ENCODE measurements around the gene ZNF236.
"Not testable (repeated sequence)": the region's sequence is repeated elsewhere in the genome, so short reads cannot be mapped to it uniquely, and the experiment has no call there.

The ZNF236 gene

DNA sequence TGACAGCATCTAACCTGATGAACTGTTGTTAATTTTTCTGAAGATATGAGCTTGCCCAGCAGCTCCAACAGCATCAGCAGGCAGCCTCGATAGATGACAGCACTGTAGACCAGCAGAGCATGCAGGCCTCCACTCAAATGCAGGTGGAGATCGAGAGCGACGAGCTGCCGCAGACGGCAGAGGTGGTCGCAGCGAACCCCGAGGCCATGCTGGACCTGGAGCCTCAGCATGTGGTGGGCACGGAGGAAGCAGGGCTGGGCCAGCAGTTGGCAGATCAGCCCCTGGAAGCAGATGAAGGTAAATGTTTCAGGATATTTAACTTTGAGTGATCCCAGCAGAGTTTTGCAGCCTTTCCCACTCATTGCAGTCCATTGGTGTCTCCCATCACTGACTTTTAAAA lies 85.9 kb downstream of the ZNF236 start:
- no peak for DNase-seq (ENCODE audit: low spot score)

DNA sequence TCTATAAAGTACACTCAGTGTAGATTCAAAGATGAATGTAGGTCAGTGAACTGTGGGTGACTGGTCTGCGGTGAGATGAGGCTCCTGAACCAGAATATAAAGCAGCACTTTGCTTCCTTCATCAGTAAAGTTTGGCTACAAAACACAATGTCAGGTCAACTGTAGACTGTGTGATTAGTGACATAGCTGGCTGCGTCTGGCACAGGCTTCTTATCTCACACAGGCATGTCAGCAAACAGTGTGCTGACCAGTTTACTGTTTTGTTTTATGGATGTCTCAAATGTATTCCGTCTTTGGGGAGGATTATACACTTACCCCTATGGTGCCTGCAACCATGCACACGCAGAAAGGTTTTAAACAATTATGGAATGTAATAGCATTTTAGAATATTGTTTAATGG lies 87.1 kb downstream of the ZNF236 start:
- DNase-seq (ENCODE audit: low spot score), result no peak

DNA sequence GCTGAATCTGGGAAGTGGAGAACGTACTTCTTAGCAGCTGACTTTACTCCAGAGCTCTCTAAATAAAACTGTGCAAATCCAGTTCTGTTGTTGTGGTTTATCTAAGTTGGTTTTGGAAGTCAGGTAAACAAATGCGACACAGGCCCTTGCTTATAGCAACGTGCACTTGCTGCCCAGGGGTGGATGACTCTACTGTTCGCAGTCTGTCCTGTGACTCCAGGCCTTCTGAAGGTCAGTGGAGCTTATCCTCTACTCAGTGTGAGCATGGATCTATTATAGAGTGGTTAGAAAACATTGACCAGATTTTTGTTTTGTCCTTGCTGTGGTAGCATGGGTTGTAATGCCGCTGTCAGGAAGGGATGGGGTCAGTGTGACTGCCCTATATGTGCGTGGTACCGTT lies 89.1 kb downstream of the ZNF236 start:
- DNase-seq (ENCODE audit: low spot score), result no peak

DNA sequence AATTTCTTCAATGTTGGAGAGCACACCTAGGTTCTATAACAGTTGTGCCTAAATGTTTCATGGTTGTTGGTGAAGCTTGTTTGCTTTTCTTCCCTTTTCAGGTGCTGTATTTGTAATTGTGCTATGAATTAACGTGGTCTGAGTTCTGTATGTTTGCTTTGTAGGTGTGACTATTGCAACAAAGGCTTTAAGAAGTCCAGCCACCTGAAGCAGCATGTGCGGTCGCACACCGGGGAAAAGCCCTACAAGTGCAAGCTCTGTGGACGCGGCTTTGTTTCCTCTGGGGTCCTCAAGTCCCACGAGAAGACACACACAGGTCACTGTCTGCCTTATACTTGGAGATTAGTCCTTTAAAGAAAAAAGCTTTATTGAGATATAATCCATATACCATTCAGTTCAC lies 91.2 kb downstream of the ZNF236 start:
- no peak for DNase-seq (ENCODE audit: low spot score)

GRCh38 chr18:76914314-76914713 lies 92.0 kb downstream of the ZNF236 start:
- DNase-seq (ENCODE audit: low spot score), result no peak

GRCh38 chr18:76914796-76915195 lies 92.4 kb downstream of the ZNF236 start:
- no peak for DNase-seq (ENCODE audit: low spot score)

DNA sequence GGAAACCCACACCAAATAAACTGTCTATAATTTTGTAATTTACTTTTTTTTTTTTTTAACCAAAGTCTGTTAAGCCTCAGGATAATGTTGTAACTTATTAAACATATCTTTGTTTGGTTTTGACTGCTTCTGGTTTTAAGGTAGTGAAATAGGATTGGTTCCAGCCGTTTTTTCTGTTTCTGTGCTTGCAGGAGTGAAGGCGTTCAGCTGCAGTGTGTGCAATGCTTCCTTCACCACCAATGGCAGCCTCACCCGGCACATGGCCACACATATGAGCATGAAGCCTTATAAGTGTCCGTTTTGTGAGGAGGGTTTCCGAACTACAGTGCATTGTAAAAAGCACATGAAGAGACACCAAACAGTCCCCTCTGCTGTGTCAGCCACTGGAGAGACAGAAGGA lies 93.1 kb downstream of the ZNF236 start:
- no peak for DNase-seq (ENCODE audit: low spot score)

DNA sequence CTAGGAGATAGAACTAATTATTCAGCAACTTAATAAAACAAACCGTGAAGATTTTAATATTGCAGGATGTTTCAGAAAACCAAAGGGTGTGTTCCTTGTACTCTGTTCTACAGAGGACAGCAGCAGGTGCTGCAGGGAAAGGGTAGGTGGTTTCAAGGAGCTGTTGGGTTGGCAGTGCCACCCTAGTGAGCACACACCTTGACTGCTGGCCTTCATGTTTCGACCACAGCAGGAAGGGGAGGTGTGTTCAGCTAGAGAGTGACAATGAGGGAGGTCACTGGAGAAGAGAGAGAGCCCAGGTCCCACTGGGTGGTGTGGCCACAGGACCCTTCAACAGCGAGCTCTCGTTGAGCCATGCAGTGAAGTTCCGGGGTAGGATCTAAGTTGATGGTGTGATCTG lies 98.6 kb downstream of the ZNF236 start:
- DNase-seq (ENCODE audit: low spot score), result no peak

- DNase-seq (ENCODE audit: low spot score), result peak; percentile 33
Measured at GRCh38 chr18:76922107-76922506, 99.8 kb downstream of the ZNF236 start.

- no peak for DNase-seq (ENCODE audit: low spot score)
Measured at GRCh38 chr18:76923485-76924085, 101.2 kb downstream of the ZNF236 start.

- DNase-seq (ENCODE audit: low spot score), result no peak
Measured at GRCh38 chr18:76925501-76925900, 103.1 kb downstream of the ZNF236 start.

DNA sequence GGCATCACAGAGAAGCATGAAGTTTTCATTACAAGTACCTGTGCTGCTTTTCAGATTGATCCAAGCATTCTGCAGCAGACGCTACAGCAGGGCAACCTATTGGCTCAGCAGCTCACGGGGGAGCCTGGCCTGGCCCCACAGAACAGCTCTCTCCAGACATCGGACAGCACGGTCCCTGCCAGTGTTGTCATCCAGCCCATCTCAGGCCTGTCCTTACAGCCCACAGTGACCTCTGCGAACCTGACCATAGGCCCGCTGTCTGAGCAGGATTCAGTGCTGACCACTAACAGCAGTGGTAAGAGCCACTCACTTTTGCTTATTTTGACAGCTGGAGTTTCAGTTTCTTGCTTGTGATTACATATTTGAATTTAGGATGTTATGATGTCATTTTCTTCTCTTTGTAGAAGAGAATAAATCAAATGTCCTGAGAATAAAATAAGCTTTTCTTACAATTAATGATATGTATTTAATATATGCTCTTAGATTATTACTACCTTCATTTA lies 104.9 kb downstream of the ZNF236 start:
- DNase-seq (ENCODE audit: low spot score), result no peak

GRCh38 chr18:76928179-76928868 lies 106.0 kb downstream of the ZNF236 start:
- DNase-seq (ENCODE audit: low spot score), result no peak

DNA sequence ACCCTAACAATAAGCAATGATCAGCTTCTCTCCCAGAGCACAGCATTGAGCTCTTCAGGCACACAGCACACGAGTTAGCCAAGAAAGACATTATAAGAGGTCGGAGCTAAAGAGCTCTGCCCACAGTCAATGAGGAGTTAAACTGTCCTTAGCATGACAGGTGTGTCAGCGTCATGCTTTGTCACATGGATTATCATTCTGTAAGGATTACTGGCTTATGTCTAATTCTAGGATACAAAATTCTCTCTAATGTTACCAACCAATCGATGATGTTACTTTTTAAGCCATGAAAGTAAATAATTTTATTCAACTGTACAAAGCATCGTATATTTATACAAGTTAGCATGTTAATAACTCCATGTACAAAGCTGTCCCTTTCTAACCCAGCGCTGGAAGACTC lies 108.8 kb downstream of the ZNF236 start:
- DNase-seq (ENCODE audit: low spot score), result no peak

GRCh38 chr18:76932026-76932819 lies 109.9 kb downstream of the ZNF236 start:
- no peak for DNase-seq (ENCODE audit: low spot score)

GRCh38 chr18:76935722-76936337 lies 113.5 kb downstream of the ZNF236 start:
- no peak for DNase-seq (ENCODE audit: low spot score)

DNA sequence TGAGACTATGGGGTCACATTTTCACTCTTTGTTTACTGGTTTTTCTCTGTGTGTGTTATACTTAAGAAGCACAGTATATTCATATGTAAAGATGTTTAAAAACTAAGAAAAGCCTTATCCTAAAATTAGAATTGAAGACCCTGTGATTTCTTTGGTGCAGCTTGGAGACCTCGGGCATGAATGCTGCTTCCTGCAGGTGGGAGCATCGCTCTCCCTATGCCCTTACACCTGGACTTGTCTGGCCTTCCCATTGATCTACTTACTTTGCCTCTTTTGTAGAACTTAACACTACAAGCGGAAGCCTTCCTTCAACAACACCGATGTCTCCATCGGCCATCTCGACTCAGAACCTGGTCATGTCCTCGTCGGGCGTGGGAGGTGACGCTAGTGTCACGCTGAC lies 114.5 kb downstream of the ZNF236 start:
- DNase-seq (ENCODE audit: low spot score), result no peak

DNA sequence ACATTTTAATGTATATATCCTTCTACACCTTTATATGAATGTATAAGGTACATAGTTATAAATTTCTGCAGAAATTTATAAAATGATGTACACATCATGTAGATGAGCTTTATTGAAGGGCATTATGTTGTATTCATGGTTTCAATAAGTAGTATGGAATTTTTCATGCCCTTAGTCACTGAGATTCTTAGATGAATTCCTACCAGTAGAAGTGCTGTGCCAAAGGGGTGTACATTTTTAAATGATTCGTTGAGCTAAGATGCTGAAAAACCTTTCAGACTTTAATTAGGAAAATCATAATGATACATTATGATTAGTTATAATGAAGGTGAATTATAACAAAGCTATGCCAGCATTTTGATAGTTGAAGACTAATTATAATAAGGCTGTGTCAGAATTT lies 115.2 kb downstream of the ZNF236 start:
- DNase-seq (ENCODE audit: low spot score), result no peak

DNA sequence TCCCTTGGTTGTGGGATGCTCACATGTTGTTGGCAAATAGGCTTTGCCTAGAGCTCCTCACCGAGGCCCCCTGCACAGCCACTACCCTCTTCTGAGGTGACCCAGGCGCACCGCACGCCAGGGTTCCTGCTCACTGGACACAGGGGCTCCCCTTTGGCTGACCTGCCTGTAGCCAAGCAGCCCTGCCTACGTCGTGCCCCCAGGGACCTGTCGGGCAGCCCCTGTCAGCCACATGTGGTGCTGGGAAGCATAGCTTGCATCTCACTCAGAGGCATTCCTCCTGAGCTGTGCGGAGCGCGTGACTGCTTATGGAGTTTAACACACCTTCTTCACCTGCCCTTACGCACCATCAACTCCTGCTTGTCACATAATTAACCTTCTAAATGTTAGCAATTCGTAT lies 116.3 kb downstream of the ZNF236 start:
- no peak for DNase-seq (ENCODE audit: low spot score)

- no peak for DNase-seq (ENCODE audit: low spot score)
Measured at GRCh38 chr18:76941284-76941683, 118.9 kb downstream of the ZNF236 start.

GRCh38 chr18:76943542-76944339 lies 121.4 kb downstream of the ZNF236 start:
- no peak for DNase-seq (ENCODE audit: low spot score)

DNA sequence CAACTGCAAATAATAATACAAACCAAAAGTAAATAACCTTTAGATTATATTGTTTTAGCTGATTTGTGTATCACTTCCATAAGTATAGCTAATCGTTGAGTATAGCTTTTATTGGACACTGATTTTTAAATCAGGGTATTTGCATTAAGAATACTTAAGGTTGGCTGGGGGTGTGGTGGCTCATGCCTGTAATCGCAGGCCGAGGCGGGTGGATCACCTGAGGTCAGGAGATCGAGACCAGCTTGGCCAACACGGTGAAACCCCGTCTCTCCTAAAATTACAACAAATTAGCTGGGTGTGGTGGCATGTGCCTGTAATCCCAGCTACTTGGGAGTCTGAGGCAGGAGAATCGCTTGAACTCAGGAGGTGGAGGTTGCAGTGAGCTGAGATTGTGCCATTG lies 122.0 kb downstream of the ZNF236 start:
- not testable (repeated sequence) for DNase-seq (ENCODE audit: low spot score)

Measured in hepatic stellate cell (primary cell).